DMS 273 (cell line): Measurements from ENCODE around the gene SMIM10.
A peak's percentile ranks its signal among the peaks of the same experiment; 100 is the strongest.
"Not testable (repeated sequence)": the region's sequence is repeated elsewhere in the genome, so short reads cannot be mapped to it uniquely, and the experiment has no call there.

Experiments
- DNase-seq: peaks from one replicate; lab custom pipeline; 2025; ENCODE audit not compliant: unreplicated experiment; lab: John Stamatoyannopoulos, UW

SMIM10 gene

DNA sequence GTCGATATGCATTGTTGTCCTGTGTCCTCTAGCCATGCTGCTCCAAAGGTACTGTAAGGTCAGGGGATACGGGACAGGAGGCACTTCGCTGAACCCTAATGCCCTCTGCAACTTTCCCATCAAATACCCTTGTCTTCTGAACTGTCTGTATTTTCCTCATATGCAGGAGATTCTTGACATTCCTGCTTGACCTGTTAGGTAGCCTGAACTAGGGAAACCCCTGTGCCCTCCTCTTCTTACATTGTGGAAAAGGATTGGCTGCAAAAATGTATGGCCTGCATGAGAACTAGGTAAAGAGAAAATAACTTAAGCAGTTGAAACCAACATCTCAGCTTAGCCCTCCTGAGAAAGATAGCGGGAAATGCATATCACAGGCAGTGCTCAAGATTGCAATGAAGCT lies 20.1 kb downstream of the SMIM10 start:
- no peak for DNase-seq

DNA sequence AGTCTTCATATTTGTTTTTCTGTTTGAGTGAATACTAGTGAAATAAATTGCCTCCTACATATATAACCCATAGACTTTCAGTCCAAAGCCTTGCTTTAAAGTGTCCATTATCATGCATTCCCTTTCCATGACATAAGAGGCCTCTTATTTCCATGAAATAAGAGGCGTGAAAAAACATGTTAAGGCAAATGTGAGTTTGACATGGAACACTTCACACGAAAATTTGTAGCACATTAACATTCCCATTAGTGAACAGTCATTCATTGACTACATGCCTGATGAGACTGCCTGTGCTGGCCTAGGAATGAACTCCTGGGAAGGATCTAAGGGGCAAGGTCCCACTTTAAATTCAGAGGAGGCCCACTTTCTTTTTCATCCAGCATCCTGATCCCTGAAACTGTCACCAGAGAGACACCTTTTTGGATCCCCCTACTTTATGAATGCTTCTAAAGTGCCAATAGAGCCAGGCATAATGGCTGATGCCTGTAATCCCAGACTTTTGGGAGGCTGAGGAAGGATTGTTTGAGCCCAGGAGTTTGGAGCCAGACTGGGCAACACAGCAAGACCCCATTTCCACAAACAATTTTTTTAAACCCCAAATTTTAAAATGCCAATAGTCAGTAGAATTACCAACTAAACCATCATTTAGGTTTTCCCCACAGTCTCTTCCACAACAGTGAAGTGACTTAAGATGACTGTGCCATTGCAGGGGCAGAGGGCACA lies 24.9 kb downstream of the SMIM10 start:
- DNase-seq = no peak

GRCh38 chrX:135019890-135020289 lies 29.1 kb downstream of the SMIM10 start:
- DNase-seq = not testable (repeated sequence)

DNA sequence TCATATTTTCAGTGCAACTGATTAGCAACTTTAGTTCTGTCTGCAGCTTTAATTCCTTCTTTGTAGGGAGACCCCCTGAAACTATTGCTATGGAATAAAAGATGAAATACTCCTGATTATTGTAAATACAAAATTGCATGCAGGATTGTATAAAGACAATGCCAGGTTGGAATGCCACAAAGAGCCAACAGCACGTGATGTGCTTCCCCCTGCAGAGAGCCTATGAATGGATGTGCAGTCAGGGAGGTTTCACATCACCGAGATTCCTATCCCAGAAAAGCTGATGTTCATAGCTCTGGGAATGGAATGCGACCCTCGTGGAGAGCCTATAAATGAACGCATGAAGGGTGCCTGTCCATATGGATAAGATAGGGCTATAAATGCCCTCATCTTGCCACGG lies 33.0 kb downstream of the SMIM10 start:
- not testable (repeated sequence) for DNase-seq

- no peak for DNase-seq
Measured at GRCh38 chrX:135024526-135024925, 33.7 kb downstream of the SMIM10 start.

DNA sequence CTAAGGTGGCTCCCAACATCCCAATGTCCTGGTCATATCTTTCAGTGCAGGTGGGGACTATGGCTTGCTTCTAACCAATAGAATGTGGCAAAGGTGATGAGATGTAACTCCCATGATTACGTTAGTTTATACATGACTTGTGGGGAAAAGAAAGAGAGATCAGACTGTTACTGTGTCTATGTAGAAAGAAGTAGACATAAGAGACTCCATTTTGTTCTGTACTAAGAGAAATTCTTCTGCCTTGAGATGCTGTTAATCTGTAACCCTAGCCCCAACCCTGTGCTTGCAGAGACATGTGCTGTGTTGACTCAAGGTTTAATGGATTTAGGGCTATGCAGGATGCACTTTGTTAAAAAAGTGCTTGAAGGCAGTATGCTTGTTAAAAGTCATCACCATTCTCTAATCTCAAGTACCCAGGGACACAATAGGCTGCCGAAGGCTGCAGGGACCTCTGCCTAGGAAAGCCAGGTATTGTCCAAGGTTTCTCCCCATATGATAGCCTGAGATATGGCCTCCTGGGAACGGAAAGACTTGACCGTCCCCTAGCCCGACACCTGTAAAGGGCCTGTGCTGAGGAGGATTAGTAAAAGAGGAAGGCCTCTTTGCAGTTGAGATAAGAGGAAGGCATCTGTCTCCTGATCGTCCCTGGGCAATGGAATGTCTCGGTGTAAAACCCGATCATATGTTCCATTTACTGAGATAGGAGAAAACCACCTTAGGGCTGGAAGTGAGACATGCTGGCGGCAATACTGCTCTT lies 39.6 kb downstream of the SMIM10 start:
- DNase-seq = not testable (repeated sequence)

GRCh38 chrX:135041149-135042123 lies 50.6 kb downstream of the SMIM10 start:
- DNase-seq = peak; percentile 5
